Measurements from ENCODE around the gene SLC4A1AP. TPM values are rescaled to one million over a fixed set of nuclear protein-coding genes. Genes with fewer than 3 reads are reported as not detected.

Gene SLC4A1AP
- total RNA-seq, 4 donors from 2014 or later: 16.7 to 22.8 (median 20.1) TPM

DNA sequence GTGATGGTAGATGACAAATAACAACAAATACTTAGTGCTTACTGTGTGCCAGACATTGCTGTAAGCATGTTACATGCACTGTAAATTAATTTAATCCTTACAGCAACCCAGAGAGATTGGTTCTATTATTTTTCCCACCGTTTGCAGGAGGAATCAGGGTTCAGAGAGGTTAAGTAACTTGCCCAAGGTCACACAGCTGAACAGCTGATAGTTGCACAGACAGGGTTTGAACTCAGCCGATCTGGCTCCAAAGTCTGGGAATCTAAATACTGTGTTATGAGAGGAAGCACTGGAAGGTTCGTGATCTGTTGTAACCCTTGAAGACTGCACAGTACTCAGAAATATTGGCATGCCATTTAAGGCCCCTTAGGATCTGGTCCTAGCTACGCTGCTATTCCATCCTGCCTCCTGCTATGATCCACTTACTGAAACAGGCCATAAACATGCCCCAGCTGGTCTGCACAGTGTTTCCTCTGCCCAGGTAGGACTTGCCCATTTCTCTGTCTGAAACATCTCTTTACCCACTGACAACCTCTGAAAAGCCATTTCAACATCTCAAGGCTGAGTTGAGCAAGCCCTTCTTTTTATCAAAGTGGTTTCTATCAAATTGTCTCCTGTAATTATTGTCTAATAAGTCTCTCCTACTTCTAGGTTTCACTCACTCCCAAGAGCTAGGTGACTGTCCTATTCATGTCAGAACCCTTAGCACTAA, 67.4 kb downstream of the SLC4A1AP start:
- H3K9me3 ChIP-seq: no peaks in the 10 kb centered on the region
- 68% methylated on average over 4 of the region's 4 CpGs for WGBS
- no peak for DNase-seq (ENCODE audit: extremely low spot score)
- H3K36me3 ChIP-seq: no peaks in the 10 kb centered on the region
- TF ChIP-seq, protein P1, sequence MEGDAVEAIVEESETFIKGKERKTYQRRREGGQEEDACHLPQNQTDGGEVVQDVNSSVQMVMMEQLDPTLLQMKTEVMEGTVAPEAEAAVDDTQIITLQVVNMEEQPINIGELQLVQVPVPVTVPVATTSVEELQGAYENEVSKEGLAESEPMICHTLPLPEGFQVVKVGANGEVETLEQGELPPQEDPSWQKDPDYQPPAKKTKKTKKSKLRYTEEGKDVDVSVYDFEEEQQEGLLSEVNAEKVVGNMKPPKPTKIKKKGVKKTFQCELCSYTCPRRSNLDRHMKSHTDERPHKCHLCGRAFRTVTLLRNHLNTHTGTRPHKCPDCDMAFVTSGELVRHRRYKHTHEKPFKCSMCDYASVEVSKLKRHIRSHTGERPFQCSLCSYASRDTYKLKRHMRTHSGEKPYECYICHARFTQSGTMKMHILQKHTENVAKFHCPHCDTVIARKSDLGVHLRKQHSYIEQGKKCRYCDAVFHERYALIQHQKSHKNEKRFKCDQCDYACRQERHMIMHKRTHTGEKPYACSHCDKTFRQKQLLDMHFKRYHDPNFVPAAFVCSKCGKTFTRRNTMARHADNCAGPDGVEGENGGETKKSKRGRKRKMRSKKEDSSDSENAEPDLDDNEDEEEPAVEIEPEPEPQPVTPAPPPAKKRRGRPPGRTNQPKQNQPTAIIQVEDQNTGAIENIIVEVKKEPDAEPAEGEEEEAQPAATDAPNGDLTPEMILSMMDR (IDR thresholded peaks at IDR 0.05): no peak
- no peak for TF ChIP-seq POLR2A (IDR thresholded peaks at IDR 0.05; ENCODE audit: low read depth)
- no peak for TF ChIP-seq EP300 (IDR thresholded peaks at IDR 0.05)
- TF ChIP-seq POLR2AphosphoS5 (IDR thresholded peaks at IDR 0.05): no peak
- intact Hi-C loops (cut with DNase I): no loop called here
- no peak overlapping the region for H3K4me3 ChIP-seq
- H3K27ac ChIP-seq (replicated peaks in 1 of 4): peak overlapping the region in 2 of 4 donors; percentile 28 to 55
- peaks cover 16 to 47% (median 31%) of the 10 kb centered on the region in 4 donors for H3K4me1 ChIP-seq
- H3K27me3 ChIP-seq: no peaks in the 10 kb centered on the region

DNA sequence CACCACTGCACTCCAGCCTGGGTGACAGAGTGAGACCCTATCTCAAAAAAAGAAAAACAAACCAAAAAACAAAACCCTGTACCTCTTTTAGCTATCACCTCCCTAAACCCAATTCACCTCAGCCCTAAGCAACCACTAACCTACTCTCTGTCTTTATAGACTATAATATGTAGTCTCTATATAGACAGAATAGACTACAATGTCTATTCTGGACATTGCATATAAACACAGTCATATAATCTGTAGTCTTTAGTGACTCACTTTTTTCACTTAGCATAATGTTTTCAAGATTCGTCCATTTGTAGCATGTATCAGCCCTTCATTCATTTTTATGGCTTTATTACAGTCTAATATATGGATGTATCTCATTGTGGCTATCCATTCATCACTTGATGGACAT, 70.6 kb downstream of the SLC4A1AP start:
- Histone ChIP-seq H3K4me1 (peaks cover 27 to 57% (median 39%) of the 10 kb centered on the region in 4 donors), H3K4me3 (no peak overlapping the region), H3K27ac (replicated peaks in 1 of 4) (peak overlapping the region in 3 of 4 donors; percentile 82 to 85 (median 83)), H3K36me3 (no peaks in the 10 kb centered on the region), H3K9me3 (no peaks in the 10 kb centered on the region), H3K27me3 (no peaks in the 10 kb centered on the region)
- intact Hi-C loops (cut with DNase I): no loop called here
- TF ChIP-seq, protein P1 (IDR thresholded peaks at IDR 0.05): no peak
- no peak for TF ChIP-seq POLR2A (IDR thresholded peaks at IDR 0.05; ENCODE audit: low read depth)
- no peak for TF ChIP-seq POLR2AphosphoS5 (IDR thresholded peaks at IDR 0.05)
- TF ChIP-seq EP300 (IDR thresholded peaks at IDR 0.05): no peak
- no peak for DNase-seq (ENCODE audit: extremely low spot score)
- WGBS: 100% methylated on average over 1 of the region's 1 CpG

DNA sequence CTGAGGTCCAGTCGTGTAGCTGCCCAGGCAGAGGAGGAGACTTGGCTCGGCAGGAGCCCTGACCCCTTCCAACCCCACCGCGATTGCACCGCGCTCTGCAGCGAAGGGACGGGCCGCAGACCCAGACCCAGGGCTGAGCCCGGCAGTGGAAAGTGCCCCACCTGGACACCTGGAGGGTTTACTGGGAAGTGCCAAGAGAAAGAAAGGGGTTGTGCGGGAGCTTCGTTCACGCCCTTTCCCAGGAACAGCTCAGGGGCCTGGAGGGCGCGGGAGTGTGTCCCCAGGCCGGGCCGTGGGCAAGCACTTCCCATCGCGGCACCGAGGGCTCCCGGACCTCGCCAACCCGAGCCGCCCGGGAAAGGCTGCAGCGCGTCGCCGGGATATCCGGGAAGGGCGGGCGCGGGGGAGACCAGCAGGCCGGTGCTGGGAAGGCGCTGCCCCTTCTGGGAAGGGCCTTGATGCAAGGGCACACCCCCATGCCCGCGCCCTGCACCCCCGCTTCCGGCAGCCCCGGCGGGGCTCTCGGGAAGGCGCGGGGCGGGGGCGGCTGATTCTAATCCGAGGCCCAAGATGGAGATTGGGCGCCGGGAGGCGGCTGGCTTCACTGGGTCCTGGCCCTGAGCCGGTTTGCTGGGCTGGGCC, 71.7 kb downstream of the SLC4A1AP start:
- DNase-seq (ENCODE audit: extremely low spot score): peak; percentile 94
- 0% methylated on average over 4 of the region's 51 CpGs for WGBS
- TF ChIP-seq POLR2AphosphoS5 (IDR thresholded peaks at IDR 0.05): peak; percentile 87 to 90
- peak; percentile 73 for TF ChIP-seq POLR2A (IDR thresholded peaks at IDR 0.05; ENCODE audit: low read depth)
- TF ChIP-seq, protein P1 (IDR thresholded peaks at IDR 0.05): no peak
- TF ChIP-seq EP300 (IDR thresholded peaks at IDR 0.05): peak; percentile 99
- Histone ChIP-seq H3K9me3 (no peaks in the 10 kb centered on the region), H3K36me3 (no peaks in the 10 kb centered on the region), H3K4me1 (peaks cover 27 to 46% (median 34%) of the 10 kb centered on the region in 4 donors), H3K4me3 (peak overlapping the region; percentile 52 to 62 (median 61)), H3K27me3 (no peaks in the 10 kb centered on the region), H3K27ac (replicated peaks in 1 of 4) (peak overlapping the region; percentile 82 to 85 (median 84))
- intact Hi-C loops (cut with DNase I): no loop called here

DNA sequence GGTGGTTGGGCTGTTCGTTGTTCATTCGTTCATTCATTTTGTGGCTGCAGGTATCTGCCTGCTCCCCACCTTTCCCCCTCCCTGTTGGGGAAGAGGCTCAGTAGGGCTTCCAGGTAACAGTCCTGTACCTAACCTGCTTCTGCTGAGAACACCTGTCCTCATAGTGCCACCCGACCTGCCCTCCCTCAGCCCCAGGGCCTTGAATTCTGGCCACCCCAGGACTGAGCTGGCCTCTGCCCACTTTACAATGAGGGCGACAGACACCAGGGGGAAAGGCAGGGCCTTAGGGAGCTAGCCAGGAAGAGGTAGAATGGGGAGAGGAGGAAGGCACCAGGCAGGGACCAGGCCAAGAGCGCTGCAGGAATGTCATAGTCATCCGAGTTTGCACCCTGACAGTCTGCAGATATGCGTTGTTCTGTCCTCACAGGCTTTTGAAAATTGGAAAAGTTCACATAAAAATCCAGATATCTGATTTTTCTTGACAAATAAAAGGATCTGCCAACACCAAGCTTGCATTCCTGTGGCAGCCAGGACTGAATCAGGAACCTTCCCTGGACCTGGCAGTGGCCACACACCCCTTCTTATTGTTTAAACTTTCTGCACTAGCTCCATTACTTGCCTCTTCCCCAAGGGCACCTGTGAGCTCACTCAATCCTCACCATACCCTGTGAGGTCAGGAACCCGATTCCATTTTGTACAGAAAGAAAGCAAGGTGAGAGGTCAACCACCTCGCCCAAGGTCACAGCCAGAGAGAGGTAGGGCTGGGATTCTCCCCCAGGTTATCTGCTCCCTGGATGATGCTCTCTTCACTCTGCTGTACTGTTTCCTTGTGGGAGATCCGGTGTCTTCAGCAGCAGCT, 72.6 kb downstream of the SLC4A1AP start:
- Histone ChIP-seq H3K4me3 (peak overlapping the region; percentile 52 to 62 (median 61)), H3K4me1 (peaks cover 27 to 39% (median 33%) of the 10 kb centered on the region in 4 donors), H3K9me3 (no peaks in the 10 kb centered on the region), H3K36me3 (no peaks in the 10 kb centered on the region), H3K27ac (replicated peaks in 1 of 4) (peak overlapping the region; percentile 82 to 85 (median 84)), H3K27me3 (no peaks in the 10 kb centered on the region)
- no peak for DNase-seq (ENCODE audit: extremely low spot score)
- 93% methylated on average over 10 of the region's 10 CpGs for WGBS
- intact Hi-C loops (cut with DNase I): no loop called here
- no peak for TF ChIP-seq EP300 (IDR thresholded peaks at IDR 0.05)
- no peak for TF ChIP-seq POLR2AphosphoS5 (IDR thresholded peaks at IDR 0.05)
- TF ChIP-seq, protein P1 (IDR thresholded peaks at IDR 0.05): no peak
- TF ChIP-seq POLR2A (IDR thresholded peaks at IDR 0.05; ENCODE audit: low read depth): no peak

Measured in esophagus muscularis mucosa (tissue), 4 donors.